ENCODE results near the gene WDR90. TPM values are rescaled to one million over a fixed set of nuclear protein-coding genes. Genes with fewer than 3 reads are reported as not detected.

WDR90 gene
- total RNA-seq, 5 donors from 2014 or later (not counting 1 experiment from before 2014, with no cell fraction given): 19.7 to 35.7 (median 23.4) TPM

- no peak for DNase-seq
- ChIA-PET POLR2A (interaction anchor here in 1 of 2 donors (0.6 kb wide), 1 partner anchor 293 kb away, joined by 4 read pairs; no protein-coding TSS in a partner anchor), CTCF (no interaction called here)
- H3K4me1 ChIP-seq (ENCODE audit: control insufficient read depth in 1 of 2, extremely low read depth in 1 of 2, insufficient read depth in 2 of 2, low read length in 2 of 2): peaks cover 0 to 69% of the 10 kb centered on the region in 2 experiments
- no peaks in the 10 kb centered on the region for H3K9me3 ChIP-seq
- peak overlapping the region in 1 of 3 donors; percentile 77 for H3K4me3 Mint-ChIP-seq
- no peak for ATAC-seq (replicated peaks in 1 of 4)
- H3K4me1 Mint-ChIP-seq: peaks cover 12 to 41% (median 40%) of the 10 kb centered on the region in 3 donors
- no peak overlapping the region for H3K27ac Mint-ChIP-seq
- peaks cover 0 to 25% of the 10 kb centered on the region in 2 experiments for H3K27me3 ChIP-seq (replicated peaks in 1 of 2; ENCODE audit: control insufficient read depth in 2 of 2, extremely low read depth in 1 of 2, insufficient read depth in 2 of 2, low read length in 1 of 2)
- H3K36me3 ChIP-seq (ENCODE audit: control insufficient read depth in 2 of 2, extremely low read depth in 1 of 2, insufficient read depth in 1 of 2, low read length in 1 of 2): peaks cover 7 to 20% of the 10 kb centered on the region in 2 donors
- H3K27ac ChIP-seq (ENCODE audit: low read length): no peak overlapping the region
- WGBS (ENCODE audit: insufficient coverage): 83% methylated on average over 10 of the region's 21 CpGs
- H3K27me3 Mint-ChIP-seq: peaks cover 0 to 6% of the 10 kb centered on the region in 2 donors
- no peaks in the 10 kb centered on the region for H3K9me3 Mint-ChIP-seq
- no peak overlapping the region for H3K4me3 ChIP-seq (ENCODE audit: control insufficient read depth in 1 of 2, extremely low read depth in 1 of 2, low read length in 1 of 2)
- H3K36me3 Mint-ChIP-seq: peaks cover 4% of the 10 kb centered on the region
Observed at GRCh38 chr16:678209-678857, 29.2 kb downstream of the WDR90 start.

- peak in 20 of 35 experiments; percentile 24 to 51 (median 35) for DNase-seq
- peaks cover 0 to 6% of the 10 kb centered on the region in 2 donors for H3K27me3 Mint-ChIP-seq
- Histone ChIP-seq H3K4me3 (ENCODE audit: control insufficient read depth in 1 of 2, extremely low read depth in 1 of 2, low read length in 1 of 2) (peak overlapping the region; percentile 49 to 53), H3K27me3 (replicated peaks in 1 of 2; ENCODE audit: control insufficient read depth in 2 of 2, extremely low read depth in 1 of 2, insufficient read depth in 2 of 2, low read length in 1 of 2) (peaks cover 0 to 25% of the 10 kb centered on the region in 2 experiments), H3K36me3 (ENCODE audit: control insufficient read depth in 2 of 2, extremely low read depth in 1 of 2, insufficient read depth in 1 of 2, low read length in 1 of 2) (peaks cover 5 to 20% of the 10 kb centered on the region in 2 donors), H3K4me1 (ENCODE audit: control insufficient read depth in 1 of 2, extremely low read depth in 1 of 2, insufficient read depth in 2 of 2, low read length in 2 of 2) (peaks cover 0 to 73% of the 10 kb centered on the region in 2 experiments), H3K27ac (ENCODE audit: low read length) (peak overlapping the region; percentile 41), H3K9me3 (no peaks in the 10 kb centered on the region)
- H3K4me1 Mint-ChIP-seq: peaks cover 12 to 44% (median 43%) of the 10 kb centered on the region in 3 donors
- H3K4me3 Mint-ChIP-seq: peak overlapping the region; percentile 72 to 79 (median 77)
- peak in 3 of 4 experiments; percentile 3 to 14 (median 4) for ATAC-seq (replicated peaks in 1 of 4)
- CTCF ChIA-PET: interaction anchor here in 1 of 2 donors (0.6 kb wide), 1 partner anchor 96 kb away, joined by 4 read pairs; no protein-coding TSS in a partner anchor
- POLR2A ChIA-PET: interaction anchor here (0.5 to 0.6 kb wide), 2 partner anchors 10 to 294 kb away, joined by 4 to 5 read pairs; no protein-coding TSS in a partner anchor
- H3K27ac Mint-ChIP-seq: peak overlapping the region; percentile 74
- H3K36me3 Mint-ChIP-seq: peaks cover 4% of the 10 kb centered on the region
- WGBS (ENCODE audit: insufficient coverage): 28% methylated on average over 46 of the region's 52 CpGs
- H3K9me3 Mint-ChIP-seq: no peaks in the 10 kb centered on the region
Observed at GRCh38 chr16:678858-679813, 30.0 kb downstream of the WDR90 start.

GRCh38 chr16:679814-680624 is 30.9 kb downstream of the WDR90 start, which contains the start of gene STUB1:
Gene STUB1, plus strand, starts transcription at chr16:680410. Its CDS starts 116 bp downstream, at chr16:680526.
- peak within 1 kb of the TSS; percentile 69 for H3K27ac ChIP-seq (ENCODE audit: low read length)
- H3K36me3 ChIP-seq (ENCODE audit: control insufficient read depth in 2 of 2, extremely low read depth in 1 of 2, insufficient read depth in 1 of 2, low read length in 1 of 2): peaks cover 5 to 20% of the 10 kb centered on the region in 2 donors
- H3K36me3 Mint-ChIP-seq: peaks cover 4% of the 10 kb centered on the region
- peak within 1 kb of the TSS; percentile 58 to 80 for H3K4me3 ChIP-seq (ENCODE audit: control insufficient read depth in 1 of 2, extremely low read depth in 1 of 2, low read length in 1 of 2)
- peak within 1 kb of the TSS; percentile 77 to 82 (median 81) for H3K4me3 Mint-ChIP-seq
- H3K4me1 ChIP-seq (ENCODE audit: control insufficient read depth in 1 of 2, extremely low read depth in 1 of 2, insufficient read depth in 2 of 2, low read length in 2 of 2): peaks cover 2 to 75% of the 10 kb centered on the region in 2 experiments
- no peaks in the 10 kb centered on the region for H3K9me3 Mint-ChIP-seq
- peaks cover 0 to 4% of the 10 kb centered on the region in 2 donors for H3K27me3 Mint-ChIP-seq
- ChIA-PET POLR2A (interaction anchor here in 1 of 2 donors (0.5 kb wide), 1 partner anchor 11 kb away, joined by 5 read pairs; no protein-coding TSS in a partner anchor), CTCF (interaction anchor here in 1 of 2 donors (0.6 kb wide), 1 partner anchor 700 kb away, joined by 5 read pairs; no protein-coding TSS in a partner anchor)
- peak; percentile 57 to 69 (median 60) for ATAC-seq (replicated peaks in 1 of 4)
- H3K27ac Mint-ChIP-seq: peak within 1 kb of the TSS; percentile 79 to 90
- DNase-seq: peak; percentile 55 to 93 (median 76)
- peaks cover 0 to 19% of the 10 kb centered on the region in 2 experiments for H3K27me3 ChIP-seq (replicated peaks in 1 of 2; ENCODE audit: control insufficient read depth in 2 of 2, extremely low read depth in 1 of 2, insufficient read depth in 2 of 2, low read length in 1 of 2)
- peaks cover 12 to 45% (median 42%) of the 10 kb centered on the region in 3 donors for H3K4me1 Mint-ChIP-seq
- H3K9me3 ChIP-seq: no peaks in the 10 kb centered on the region
- WGBS (ENCODE audit: insufficient coverage): 0% methylated on average over 78 of the region's 91 CpGs

GRCh38 chr16:680625-680945 is 31.4 kb downstream of the WDR90 start:
- ATAC-seq (replicated peaks in 1 of 4) (no peak), DNase-seq (no peak)
- Mint-ChIP-seq H3K27ac (peak overlapping the region; percentile 16 to 39), H3K4me1 (peaks cover 12 to 42% (median 40%) of the 10 kb centered on the region in 3 donors), H3K27me3 (no peaks in the 10 kb centered on the region), H3K9me3 (no peaks in the 10 kb centered on the region), H3K4me3 (peak overlapping the region; percentile 68 to 77 (median 71)), H3K36me3 (peaks cover 4% of the 10 kb centered on the region)
- ChIA-PET CTCF (interaction anchor here in 1 of 2 donors (0.6 kb wide), 1 partner anchor 700 kb away, joined by 5 read pairs; no protein-coding TSS in a partner anchor), POLR2A (interaction anchor here in 1 of 2 donors (0.6 kb wide), 1 partner anchor 17 kb away, joined by 3 read pairs; no protein-coding TSS in a partner anchor)
- Histone ChIP-seq H3K36me3 (ENCODE audit: control insufficient read depth in 2 of 2, extremely low read depth in 1 of 2, insufficient read depth in 1 of 2, low read length in 1 of 2) (peaks cover 5 to 20% of the 10 kb centered on the region in 2 donors), H3K4me1 (ENCODE audit: control insufficient read depth in 1 of 2, extremely low read depth in 1 of 2, insufficient read depth in 2 of 2, low read length in 2 of 2) (peaks cover 2 to 76% of the 10 kb centered on the region in 2 experiments), H3K9me3 (no peaks in the 10 kb centered on the region), H3K4me3 (ENCODE audit: control insufficient read depth in 1 of 2, extremely low read depth in 1 of 2, low read length in 1 of 2) (peak overlapping the region; percentile 58 to 80), H3K27ac (ENCODE audit: low read length) (peak overlapping the region; percentile 35), H3K27me3 (replicated peaks in 1 of 2; ENCODE audit: control insufficient read depth in 2 of 2, extremely low read depth in 1 of 2, insufficient read depth in 2 of 2, low read length in 1 of 2) (peaks cover 0 to 15% of the 10 kb centered on the region in 2 experiments)
- under 1% methylated on average over 37 of the region's 38 CpGs for WGBS (ENCODE audit: insufficient coverage)

GRCh38 chr16:680967-681745 is 32.0 kb downstream of the WDR90 start:
- DNase-seq (peak in 1 of 35 experiments; percentile 34), ATAC-seq (replicated peaks in 1 of 4) (no peak)
- Mint-ChIP-seq H3K9me3 (no peaks in the 10 kb centered on the region), H3K27me3 (no peaks in the 10 kb centered on the region), H3K27ac (peak overlapping the region; percentile 57 to 69), H3K36me3 (peaks cover 4% of the 10 kb centered on the region), H3K4me1 (peaks cover 15 to 47% (median 41%) of the 10 kb centered on the region in 3 donors), H3K4me3 (peak overlapping the region; percentile 68 to 77 (median 71))
- Histone ChIP-seq H3K27me3 (replicated peaks in 1 of 2; ENCODE audit: control insufficient read depth in 2 of 2, extremely low read depth in 1 of 2, insufficient read depth in 2 of 2, low read length in 1 of 2) (peaks cover 0 to 14% of the 10 kb centered on the region in 2 experiments), H3K9me3 (no peaks in the 10 kb centered on the region), H3K4me1 (ENCODE audit: control insufficient read depth in 1 of 2, extremely low read depth in 1 of 2, insufficient read depth in 2 of 2, low read length in 2 of 2) (peaks cover 2 to 76% of the 10 kb centered on the region in 2 experiments), H3K4me3 (ENCODE audit: control insufficient read depth in 1 of 2, extremely low read depth in 1 of 2, low read length in 1 of 2) (peak overlapping the region; percentile 58 to 80), H3K36me3 (ENCODE audit: control insufficient read depth in 2 of 2, extremely low read depth in 1 of 2, insufficient read depth in 1 of 2, low read length in 1 of 2) (peaks cover 5 to 20% of the 10 kb centered on the region in 2 donors), H3K27ac (ENCODE audit: low read length) (peak overlapping the region; percentile 35)
- 44% methylated on average over 34 of the region's 44 CpGs for WGBS (ENCODE audit: insufficient coverage)
- ChIA-PET CTCF (interaction anchor here in 1 of 2 donors (0.6 kb wide), 1 partner anchor 699 kb away, joined by 5 read pairs; no protein-coding TSS in a partner anchor), POLR2A (interaction anchor here in 1 of 2 donors (0.6 kb wide), 1 partner anchor 18 kb away, joined by 3 read pairs; no protein-coding TSS in a partner anchor)
